Right atrium auricular region (tissue), 2 donors: Measurements from ENCODE around the gene ZNF397. TPM values are rescaled to one million over a fixed set of nuclear protein-coding genes. Genes with fewer than 3 reads are reported as not detected.

Source experiments
- DNase-seq: peaks from one replicate; pipeline ENCODE4 v3.0.0-alpha.2; 2019; ENCODE audit warnings: low spot score
- H3K27ac ChIP-seq, 2 donors: fragments of 200-600 bp; sonication (generic); 1 replicate in 1 of 2; 2 replicates in 1 of 2; pipeline ENCODE4 v1.5.1; 2016 to 2019
- H3K27me3 ChIP-seq, 2 donors: fragments of 200-600 bp; sonication (generic); one replicate each; pipeline versions ENCODE4 v1.5.1 to v1.6.0; 2017 to 2019
- H3K36me3 ChIP-seq: fragments of 200-600 bp; sonication (generic); one replicate; pipeline ENCODE4 v1.5.1; 2016
- H3K4me1 ChIP-seq, 2 donors: fragments of 200-600 bp; sonication (generic); one replicate each; pipeline versions ENCODE4 v1.5.1 to v1.6.0; 2017 to 2019
- H3K4me3 ChIP-seq, 2 donors: fragments of 200-600 bp; sonication (generic); 1 replicate in 1 of 2; 2 replicates in 1 of 2; pipeline ENCODE4 v1.5.1; 2017 to 2019; ENCODE audit warnings: mild to moderate bottlenecking in 1 of 2, moderate library complexity in 1 of 2
- H3K9me3 ChIP-seq, 2 donors: fragments of 200-600 bp; sonication (generic); one replicate each; pipeline ENCODE4 v1.5.1; 2019
- CTCF ChIP-seq, 2 donors: fragments of 200-600 bp; sonication (generic); IDR thresholded peaks; one replicate each; pipeline ENCODE4 v1.5.1; 2019; ENCODE audit warnings: antibody characterized with exemption in 2 of 2
- total RNA-seq, 2 donors: library from RNA; depleted of rRNA; stranded (reverse); fragments of >200 nt; gene quantifications; one replicate each; pipeline ENCODE4 v1.1.0, GENCODE V29; 2016

The ZNF397 gene
- total RNA-seq, 2 donors from 2014 or later = 11.3 to 12.0 TPM

- no peak for TF ChIP-seq CTCF (IDR thresholded peaks at IDR 0.05)
- H3K4me3 ChIP-seq = no peak overlapping the region
- DNase-seq = no peak
- no peaks in the 10 kb centered on the region for H3K27me3 ChIP-seq
- H3K36me3 ChIP-seq = peaks cover 18% of the 10 kb centered on the region
- no peaks in the 10 kb centered on the region for H3K4me1 ChIP-seq
- no peak overlapping the region for H3K27ac ChIP-seq
- H3K9me3 ChIP-seq = no peaks in the 10 kb centered on the region
Measured at GRCh38 chr18:35264409-35264808, 23.6 kb downstream of the ZNF397 start.

GRCh38 chr18:35267161-35267651 lies 26.4 kb downstream of the ZNF397 start:
- Histone ChIP-seq H3K9me3 (no peaks in the 10 kb centered on the region), H3K4me1 (no peaks in the 10 kb centered on the region), H3K27me3 (no peaks in the 10 kb centered on the region), H3K4me3 (peak overlapping the region; percentile 63 to 72), H3K27ac (peak overlapping the region; percentile 88 to 90), H3K36me3 (peaks cover 10% of the 10 kb centered on the region)
- DNase-seq = peak; percentile 81
- TF ChIP-seq CTCF (IDR thresholded peaks at IDR 0.05) = peak in 1 of 2 donors; percentile 37

- DNase-seq = no peak
- peak overlapping the region; percentile 63 to 72 for H3K4me3 ChIP-seq
- H3K36me3 ChIP-seq = peaks cover 6% of the 10 kb centered on the region
- TF ChIP-seq CTCF (IDR thresholded peaks at IDR 0.05) = no peak
- H3K27me3 ChIP-seq = no peaks in the 10 kb centered on the region
- peak overlapping the region; percentile 88 to 90 for H3K27ac ChIP-seq
- H3K9me3 ChIP-seq = no peaks in the 10 kb centered on the region
- no peaks in the 10 kb centered on the region for H3K4me1 ChIP-seq
Measured at GRCh38 chr18:35267809-35268208, 27.0 kb downstream of the ZNF397 start.

GRCh38 chr18:35268821-35269220 lies 28.0 kb downstream of the ZNF397 start:
- H3K27me3 ChIP-seq = no peaks in the 10 kb centered on the region
- H3K9me3 ChIP-seq = no peaks in the 10 kb centered on the region
- no peak for TF ChIP-seq CTCF (IDR thresholded peaks at IDR 0.05)
- DNase-seq = no peak
- H3K27ac ChIP-seq = no peak overlapping the region
- H3K4me3 ChIP-seq = no peak overlapping the region
- no peaks in the 10 kb centered on the region for H3K36me3 ChIP-seq
- H3K4me1 ChIP-seq = no peaks in the 10 kb centered on the region

- H3K27me3 ChIP-seq = no peaks in the 10 kb centered on the region
- DNase-seq = no peak
Measured at GRCh38 chr18:35271656-35272055, 30.8 kb downstream of the ZNF397 start.

More at GRCh38 chr18:35271656-35272055, 30.8 kb downstream of the ZNF397 start:
- TF ChIP-seq CTCF (IDR thresholded peaks at IDR 0.05) = no peak
- Histone ChIP-seq H3K36me3 (no peaks in the 10 kb centered on the region), H3K4me1 (no peaks in the 10 kb centered on the region), H3K4me3 (no peak overlapping the region), H3K27ac (no peak overlapping the region), H3K9me3 (no peaks in the 10 kb centered on the region)
